Activated naive CD4-positive, alpha-beta T cell treated with anti-CD3 and anti-CD28 coated beads, Interleukin-2, amount 50 U/mL, for 24 hours (primary cell): ENCODE measurements around the gene NSL1.
A peak's percentile ranks its signal among the peaks of the same experiment; 100 is the strongest.
"Not testable (repeated sequence)": the region's sequence is repeated elsewhere in the genome, so short reads cannot be mapped to it uniquely, and the experiment has no call there.

Source experiments
- H3K27ac Mint-ChIP-seq: one replicate; pipeline ENCODE4 v1.8.0; 2021; ENCODE audit warnings: mild to moderate bottlenecking, mixed read lengths
- H3K27me3 Mint-ChIP-seq: one replicate; pipeline ENCODE4 v1.8.0; 2021; ENCODE audit warnings: mixed read lengths
- H3K36me3 Mint-ChIP-seq: one replicate; pipeline ENCODE4 v1.8.0; 2021; ENCODE audit warnings: mixed read lengths
- H3K4me1 Mint-ChIP-seq: one replicate; pipeline ENCODE4 v1.8.0; 2021; ENCODE audit warnings: mixed read lengths
- H3K4me3 Mint-ChIP-seq: one replicate; pipeline ENCODE4 v1.8.0; 2021; ENCODE audit warnings: mild to moderate bottlenecking, mixed read lengths
- H3K9me3 Mint-ChIP-seq: one replicate; pipeline ENCODE4 v1.8.0; 2021; ENCODE audit warnings: mixed read lengths

NSL1 gene

GRCh38 chr1:212766825-212767224 is 24.8 kb downstream of the NSL1 start:
- Mint-ChIP-seq H3K4me1 (peaks cover 61% of the 10 kb centered on the region), H3K36me3 (peaks cover 46% of the 10 kb centered on the region), H3K4me3 (peak overlapping the region; percentile 12), H3K27ac (peak overlapping the region; percentile 63), H3K9me3 (peaks cover 17% of the 10 kb centered on the region)
- H3K27me3 Mint-ChIP-seq, result not testable (repeated sequence)

DNA sequence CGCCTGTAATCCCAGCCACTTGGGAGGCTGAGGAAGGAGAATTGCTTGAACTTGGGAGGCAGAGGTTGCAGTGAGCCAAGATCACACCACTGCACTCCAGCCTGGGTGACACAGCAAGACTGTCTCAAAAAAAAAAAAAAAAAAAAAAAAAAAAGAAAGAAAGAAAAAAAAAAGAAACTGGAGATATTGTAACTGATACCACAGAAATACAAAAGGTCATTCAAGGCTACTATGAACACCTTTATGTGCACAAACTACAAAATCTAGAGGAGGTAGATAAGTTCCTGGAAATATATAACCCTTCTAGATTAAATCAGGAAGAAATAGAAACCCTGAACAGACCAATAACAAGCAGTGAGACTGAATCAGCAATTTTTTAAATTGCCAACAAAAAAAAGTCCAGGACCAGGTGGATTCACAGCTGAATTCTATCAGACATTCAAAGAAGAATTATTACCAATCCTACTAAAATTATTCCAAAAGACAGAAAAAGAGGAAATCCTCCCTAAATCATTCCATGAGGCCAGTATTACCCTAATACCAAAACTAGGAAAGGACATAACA is 26.8 kb downstream of the NSL1 start:
- H3K27me3 Mint-ChIP-seq, H3K27ac Mint-ChIP-seq, H3K4me3 Mint-ChIP-seq: not testable (repeated sequence)
- peaks cover 63% of the 10 kb centered on the region for H3K4me1 Mint-ChIP-seq
- H3K36me3 Mint-ChIP-seq, result peaks cover 38% of the 10 kb centered on the region
- H3K9me3 Mint-ChIP-seq, result peaks cover 11% of the 10 kb centered on the region

DNA sequence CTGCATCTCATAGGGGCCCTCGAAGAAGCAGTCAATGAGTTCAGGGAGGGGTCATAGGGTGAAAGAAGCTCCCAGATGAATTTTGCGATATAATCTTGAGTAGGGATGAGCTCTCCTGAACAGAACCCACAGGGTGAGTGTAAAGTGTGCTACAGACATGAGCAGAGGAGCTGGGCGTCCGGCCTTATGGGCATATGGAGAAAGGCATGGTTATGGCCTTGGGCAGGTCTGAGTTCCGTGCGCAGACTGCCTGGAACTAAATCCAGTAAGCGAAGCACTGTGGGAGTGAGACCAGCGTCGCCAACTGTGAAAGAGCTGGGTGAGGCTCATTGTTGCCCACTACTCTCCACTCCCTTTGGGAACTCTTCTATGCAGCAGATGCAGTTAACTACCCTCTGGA is 28.7 kb downstream of the NSL1 start:
- Mint-ChIP-seq H3K27ac (no peak overlapping the region), H3K4me3 (no peak overlapping the region), H3K4me1 (peaks cover 49% of the 10 kb centered on the region), H3K27me3 (no peaks in the 10 kb centered on the region), H3K9me3 (peaks cover 8% of the 10 kb centered on the region), H3K36me3 (peaks cover 33% of the 10 kb centered on the region)

DNA sequence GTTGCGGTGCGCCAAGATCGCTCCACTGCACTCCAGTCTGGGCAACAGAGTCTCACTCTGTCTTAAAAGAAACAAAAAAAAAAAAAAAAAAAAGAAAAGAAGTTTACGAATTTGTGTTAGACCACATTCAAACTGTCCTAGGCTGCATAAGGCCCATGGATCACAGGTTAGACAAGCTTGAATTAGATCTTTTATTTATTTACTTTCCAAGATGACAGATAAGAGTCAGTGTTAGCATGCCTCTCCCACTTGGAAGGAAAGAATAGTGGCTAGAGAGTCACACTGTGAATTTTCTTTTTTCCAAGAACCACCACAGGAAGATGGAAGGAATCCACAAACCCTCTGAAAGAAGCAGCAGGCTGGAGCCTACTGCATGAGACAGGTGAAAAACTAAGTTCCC is 29.3 kb downstream of the NSL1 start:
- H3K9me3 Mint-ChIP-seq, result peaks cover 5% of the 10 kb centered on the region
- H3K36me3 Mint-ChIP-seq, result peaks cover 29% of the 10 kb centered on the region
- no peak overlapping the region for H3K4me3 Mint-ChIP-seq
- no peaks in the 10 kb centered on the region for H3K27me3 Mint-ChIP-seq
- H3K4me1 Mint-ChIP-seq, result peaks cover 43% of the 10 kb centered on the region
- no peak overlapping the region for H3K27ac Mint-ChIP-seq

GRCh38 chr1:212760126-212760823 is 31.3 kb downstream of the NSL1 start:
- peaks cover 18% of the 10 kb centered on the region for H3K36me3 Mint-ChIP-seq
- no peak overlapping the region for H3K4me3 Mint-ChIP-seq
- peaks cover 41% of the 10 kb centered on the region for H3K4me1 Mint-ChIP-seq
- H3K27me3 Mint-ChIP-seq, result no peaks in the 10 kb centered on the region
- H3K9me3 Mint-ChIP-seq, result no peaks in the 10 kb centered on the region
- no peak overlapping the region for H3K27ac Mint-ChIP-seq

DNA sequence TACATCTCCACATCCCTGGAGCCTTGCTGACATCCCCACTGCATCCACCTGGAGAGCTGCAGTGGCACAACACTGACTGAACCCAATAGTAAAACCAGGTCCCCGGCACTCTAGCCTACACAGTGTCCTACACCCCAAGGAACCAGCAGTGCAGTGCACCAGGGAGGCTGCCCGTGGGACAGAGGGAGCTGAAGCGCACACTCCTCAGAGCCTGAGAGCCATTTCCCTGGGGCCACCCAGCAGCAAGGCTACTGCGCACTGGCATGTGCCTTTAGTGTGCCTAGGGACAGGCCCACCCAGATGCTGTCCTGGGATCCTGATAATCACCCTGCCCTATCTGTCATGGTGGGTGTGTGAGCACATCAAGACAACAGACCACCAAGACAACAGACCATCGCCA is 31.9 kb downstream of the NSL1 start:
- no peaks in the 10 kb centered on the region for H3K9me3 Mint-ChIP-seq
- peaks cover 12% of the 10 kb centered on the region for H3K36me3 Mint-ChIP-seq
- H3K27ac Mint-ChIP-seq, result no peak overlapping the region
- H3K27me3 Mint-ChIP-seq, result no peaks in the 10 kb centered on the region
- H3K4me3 Mint-ChIP-seq, result no peak overlapping the region
- H3K4me1 Mint-ChIP-seq, result peaks cover 39% of the 10 kb centered on the region

- H3K9me3 Mint-ChIP-seq, result no peaks in the 10 kb centered on the region
- no peaks in the 10 kb centered on the region for H3K36me3 Mint-ChIP-seq
- H3K4me1 Mint-ChIP-seq, result peaks cover 59% of the 10 kb centered on the region
- H3K27me3 Mint-ChIP-seq, result no peaks in the 10 kb centered on the region
- peak overlapping the region; percentile 58 for H3K4me3 Mint-ChIP-seq
- peak overlapping the region; percentile 52 for H3K27ac Mint-ChIP-seq
Measured at GRCh38 chr1:212754680-212755079, 36.9 kb downstream of the NSL1 start.

DNA sequence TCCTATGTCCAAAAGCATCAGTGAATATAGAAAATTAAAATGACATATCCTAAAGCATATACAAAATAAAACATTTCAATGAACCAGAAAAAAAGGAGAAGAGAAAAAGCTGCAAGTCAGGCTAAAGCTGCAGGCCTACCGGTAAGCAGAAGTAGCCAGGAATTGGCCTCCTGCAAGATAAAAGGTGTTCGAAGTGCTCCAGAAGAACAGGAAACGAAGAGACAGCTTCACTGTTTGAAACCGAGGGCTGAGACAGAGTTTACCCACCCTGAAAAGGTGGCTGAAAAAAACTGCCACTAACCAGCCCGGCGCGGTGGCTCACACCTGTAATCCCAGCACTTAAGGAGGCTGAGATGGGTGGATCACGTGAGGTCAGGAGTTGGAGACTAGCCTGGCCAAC is 37.4 kb downstream of the NSL1 start:
- peak overlapping the region; percentile 81 for H3K27ac Mint-ChIP-seq

GRCh38 chr1:212753749-212754148 is 37.8 kb downstream of the NSL1 start:
- Mint-ChIP-seq H3K36me3 (no peaks in the 10 kb centered on the region), H3K27me3 (no peaks in the 10 kb centered on the region), H3K4me1 (peaks cover 64% of the 10 kb centered on the region), H3K27ac (peak overlapping the region; percentile 81), H3K4me3 (peak overlapping the region; percentile 56), H3K9me3 (no peaks in the 10 kb centered on the region)

More for the DNA sequence above, 37.4 kb downstream of the NSL1 start:
- Mint-ChIP-seq H3K4me1 (peaks cover 64% of the 10 kb centered on the region), H3K27me3 (no peaks in the 10 kb centered on the region), H3K36me3 (no peaks in the 10 kb centered on the region), H3K9me3 (no peaks in the 10 kb centered on the region), H3K4me3 (peak overlapping the region; percentile 58)

GRCh38 chr1:212752934-212753497 is 38.6 kb downstream of the NSL1 start:
- Mint-ChIP-seq H3K4me3 (peak overlapping the region; percentile 54), H3K9me3 (no peaks in the 10 kb centered on the region), H3K27me3 (no peaks in the 10 kb centered on the region), H3K4me1 (peaks cover 68% of the 10 kb centered on the region), H3K36me3 (no peaks in the 10 kb centered on the region), H3K27ac (peak overlapping the region; percentile 1)

- Mint-ChIP-seq H3K27ac (peak overlapping the region; percentile 46), H3K4me3 (peak overlapping the region; percentile 54), H3K9me3 (no peaks in the 10 kb centered on the region), H3K27me3 (no peaks in the 10 kb centered on the region), H3K4me1 (peaks cover 68% of the 10 kb centered on the region), H3K36me3 (no peaks in the 10 kb centered on the region)
Measured at GRCh38 chr1:212752252-212752933, 39.2 kb downstream of the NSL1 start.

DNA sequence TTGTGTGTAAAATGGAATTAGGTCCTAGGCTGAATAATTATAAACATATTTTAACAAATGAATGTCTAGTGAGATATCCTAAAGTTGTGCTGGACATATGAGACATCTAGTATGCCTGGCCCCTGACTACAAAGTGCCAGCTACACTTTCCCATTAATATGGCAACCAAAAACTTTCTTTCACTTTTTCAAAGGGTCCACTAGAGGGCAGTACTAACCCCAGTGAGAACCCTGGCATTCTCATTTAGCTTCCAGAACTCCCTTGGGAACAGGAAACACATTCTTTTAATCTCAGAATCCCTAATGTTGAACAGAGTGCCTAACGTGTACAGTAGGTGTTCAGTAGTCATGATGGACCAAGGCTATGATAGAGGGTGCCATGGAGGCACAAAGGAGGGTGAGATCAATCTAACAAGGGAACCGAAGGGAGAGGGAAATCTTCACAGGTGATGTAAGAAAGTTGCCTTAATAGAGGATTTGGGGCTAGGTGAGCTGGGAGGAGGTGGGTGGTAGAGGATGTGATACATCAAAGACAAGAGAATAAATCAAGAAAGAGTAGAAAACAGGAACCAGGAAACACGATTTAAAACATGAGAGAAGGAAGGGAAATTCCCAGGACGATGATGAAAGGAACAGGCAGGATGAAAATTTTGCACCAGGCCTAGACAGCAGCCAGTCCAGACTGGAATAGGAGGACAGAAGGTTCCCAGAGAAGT is 41.6 kb downstream of the NSL1 start:
- H3K9me3 Mint-ChIP-seq, result no peaks in the 10 kb centered on the region
- H3K27ac Mint-ChIP-seq, result peak overlapping the region; percentile 80
- H3K4me3 Mint-ChIP-seq, result peak overlapping the region; percentile 42
- no peaks in the 10 kb centered on the region for H3K27me3 Mint-ChIP-seq
- peaks cover 77% of the 10 kb centered on the region for H3K4me1 Mint-ChIP-seq
- H3K36me3 Mint-ChIP-seq, result peaks cover 1% of the 10 kb centered on the region

GRCh38 chr1:212746546-212746945 is 45.0 kb downstream of the NSL1 start:
- Mint-ChIP-seq H3K9me3 (no peaks in the 10 kb centered on the region), H3K4me1 (peaks cover 70% of the 10 kb centered on the region), H3K27ac (peak overlapping the region; percentile 59), H3K27me3 (no peaks in the 10 kb centered on the region), H3K36me3 (peaks cover 3% of the 10 kb centered on the region), H3K4me3 (no peak overlapping the region)

GRCh38 chr1:212745303-212745702 is 46.3 kb downstream of the NSL1 start:
- H3K4me3 Mint-ChIP-seq, result no peak overlapping the region
- peaks cover 8% of the 10 kb centered on the region for H3K36me3 Mint-ChIP-seq
- peaks cover 63% of the 10 kb centered on the region for H3K4me1 Mint-ChIP-seq
- H3K9me3 Mint-ChIP-seq, result no peaks in the 10 kb centered on the region
- H3K27ac Mint-ChIP-seq, result peak overlapping the region; percentile 14
- no peaks in the 10 kb centered on the region for H3K27me3 Mint-ChIP-seq

DNA sequence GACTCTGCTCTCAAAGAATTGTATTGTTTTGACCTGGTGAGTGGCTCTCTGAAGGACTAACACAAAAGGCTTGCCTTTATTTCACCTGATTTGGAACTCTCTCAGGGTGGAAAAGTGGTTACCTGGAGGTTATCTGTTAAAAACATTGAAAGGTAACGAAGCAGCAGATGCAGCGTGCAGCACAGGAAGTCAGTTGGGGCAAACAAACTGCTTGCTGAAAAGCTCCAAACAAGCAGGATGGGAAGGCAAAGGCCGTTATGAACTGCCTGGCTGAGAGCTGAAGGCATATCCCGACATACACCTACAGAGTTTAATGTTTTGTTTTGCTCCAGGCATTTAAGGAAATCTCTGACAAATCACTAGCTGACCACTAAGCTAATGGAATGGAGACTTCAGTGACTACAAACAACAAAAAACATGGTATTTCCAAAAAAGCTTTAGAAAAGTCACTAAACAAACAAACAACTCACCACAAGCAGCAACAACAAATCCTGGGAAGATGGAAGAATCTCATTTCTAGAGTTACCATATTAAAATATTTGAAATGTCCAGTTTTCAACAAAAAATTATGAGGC is 47.6 kb downstream of the NSL1 start:
- peaks cover 62% of the 10 kb centered on the region for H3K4me1 Mint-ChIP-seq
- H3K27ac Mint-ChIP-seq, result peak overlapping the region; percentile 71
- no peaks in the 10 kb centered on the region for H3K9me3 Mint-ChIP-seq
- H3K4me3 Mint-ChIP-seq, result peak overlapping the region; percentile 51
- H3K36me3 Mint-ChIP-seq, result peaks cover 12% of the 10 kb centered on the region
- no peaks in the 10 kb centered on the region for H3K27me3 Mint-ChIP-seq
